A673 (cell line): Measurements from ENCODE around the gene SRCAP.

Experiments
- CTCF ChIP-seq: fragments of 300-800, 200-600 bp; sonication (generic); conservative IDR thresholded peaks from 2 replicates; pipeline ENCODE4 v1.5.1; 2017; ENCODE audit warnings: low read depth, mild to moderate bottlenecking, antibody characterized with exemption, low read length, moderate library complexity, mixed read lengths
- EZH2 ChIP-seq: fragments of 200-600 bp; sonication (generic); IDR thresholded peaks from 2 replicates; pipeline ENCODE4 v1.6.1; 2017; ENCODE audit warnings: borderline replicate concordance, low read depth, mild to moderate bottlenecking, mixed read lengths, antibody characterized with exemption, low read length; ENCODE audit not compliant: poor library complexity, severe bottlenecking

DNA sequence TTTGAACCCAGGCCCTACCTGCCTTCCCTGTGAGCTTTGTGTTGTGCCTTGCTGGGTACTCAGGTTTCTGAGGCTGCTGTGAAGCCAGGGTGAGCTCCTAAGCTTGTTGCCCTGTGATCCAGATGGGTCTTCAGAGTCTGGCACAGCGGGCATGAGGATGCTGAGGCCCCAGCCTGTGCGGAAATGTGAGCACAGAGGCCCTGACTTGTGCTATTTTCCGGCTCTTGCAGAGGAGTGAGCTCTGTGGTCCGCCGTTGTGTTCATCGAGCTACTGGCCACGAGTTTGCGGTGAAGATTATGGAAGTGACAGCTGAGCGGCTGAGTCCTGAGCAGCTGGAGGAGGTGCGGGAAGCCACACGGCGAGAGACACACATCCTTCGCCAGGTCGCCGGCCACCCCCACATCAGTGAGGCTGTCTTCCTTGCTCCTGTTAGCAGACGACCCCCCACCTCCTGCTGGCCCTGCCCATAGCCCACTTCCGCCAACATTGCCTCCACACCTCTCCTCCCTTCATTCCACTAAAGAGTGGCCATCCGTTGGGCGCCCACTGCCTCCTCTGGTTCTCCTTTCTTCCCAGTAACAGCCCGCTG is 52.0 kb downstream of the SRCAP start:
- no peak for TF ChIP-seq CTCF
- TF ChIP-seq EZH2, result no peak
